LoVo (cell line): ENCODE data around the gene EML1.

ENCODE experiments used
- DNase-seq: peaks from one replicate; pipeline ENCODE4 v3.0.0-alpha.2; 2016; ENCODE audit warnings: low spot score

The EML1 gene

GRCh38 chr14:99968191-99968920, 175.1 kb downstream of the EML1 start:
- DNase-seq, result no peak

GRCh38 chr14:99968941-99969340, 175.7 kb downstream of the EML1 start:
- DNase-seq, result no peak

GRCh38 chr14:99969673-99970322, 176.6 kb downstream of the EML1 start:
- DNase-seq, result no peak

GRCh38 chr14:99971087-99971940, 178.1 kb downstream of the EML1 start:
- DNase-seq, result no peak

GRCh38 chr14:99971941-99972747, 178.9 kb downstream of the EML1 start:
- DNase-seq, result no peak

DNA sequence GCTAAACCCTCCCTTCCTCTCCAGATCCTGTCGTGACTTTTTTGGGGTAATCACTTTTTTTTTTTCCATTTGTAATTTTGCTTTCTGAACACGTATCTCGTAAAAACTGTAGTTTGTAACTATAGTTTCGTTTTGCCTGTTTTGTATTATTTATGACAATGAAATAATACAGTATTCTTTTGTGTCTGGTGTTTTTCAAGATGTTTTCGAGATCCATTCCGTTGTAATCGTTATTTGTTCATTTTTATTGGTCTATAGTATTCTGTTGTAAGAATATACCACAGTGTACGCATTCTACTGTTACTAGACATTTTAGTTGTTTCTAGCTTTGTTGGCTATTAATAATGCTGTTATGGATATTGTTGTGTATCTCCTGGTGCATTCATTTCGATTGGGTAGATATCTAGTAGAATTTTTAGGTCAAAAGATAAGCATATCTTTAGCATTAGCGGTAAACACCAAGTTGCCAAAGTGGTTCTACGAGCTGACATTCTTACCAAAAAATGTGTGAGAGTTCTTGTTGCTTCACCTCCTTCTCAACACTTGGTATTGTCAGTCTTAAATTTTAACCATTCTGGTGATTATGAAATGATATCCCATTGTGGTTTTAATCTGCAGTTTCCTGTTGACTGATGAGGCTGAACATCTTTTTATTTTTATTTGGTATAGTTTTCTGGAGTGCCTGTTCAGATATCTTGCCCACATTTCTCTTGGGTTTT, 179.7 kb downstream of the EML1 start:
- DNase-seq, result no peak

DNA sequence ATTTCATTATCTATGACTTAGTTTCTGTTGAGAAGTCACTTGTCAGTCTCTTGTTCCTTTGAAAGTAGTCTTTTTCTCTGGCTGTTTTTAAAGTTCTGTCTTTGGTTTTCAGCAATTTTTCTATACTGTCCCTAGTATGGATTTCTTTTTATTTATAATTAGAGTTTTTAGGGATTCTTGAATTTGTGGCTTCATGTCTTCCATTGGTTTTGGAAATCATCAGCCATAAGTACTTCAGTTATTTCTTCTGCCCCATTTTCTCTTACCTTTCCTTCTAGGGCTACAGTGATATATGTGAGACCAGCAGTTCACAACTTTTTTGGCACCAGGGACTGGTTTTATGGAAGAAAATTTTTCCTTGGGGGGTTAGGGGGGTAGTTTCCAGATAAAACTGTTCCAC, 182.0 kb downstream of the EML1 start:
- DNase-seq, result no peak

DNA sequence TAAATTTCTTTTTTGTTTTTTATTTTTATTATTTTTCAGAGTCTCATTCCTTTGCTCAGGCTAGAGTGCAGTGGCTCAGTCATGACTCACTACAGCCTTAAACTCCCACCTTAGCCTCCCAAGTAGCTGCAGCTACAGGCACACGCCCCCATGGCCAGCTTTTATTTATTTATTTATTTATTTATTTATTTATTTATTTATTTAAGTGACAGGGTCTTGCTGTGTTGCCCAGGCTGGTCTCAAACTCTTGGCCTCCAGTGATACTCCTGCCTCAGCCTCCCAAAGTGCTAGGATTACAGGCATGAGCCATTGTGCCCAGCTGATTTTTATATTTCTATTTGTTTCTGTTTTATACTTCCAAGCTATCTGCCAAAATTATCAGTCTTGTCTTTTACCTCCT, 182.8 kb downstream of the EML1 start:
- no peak for DNase-seq

- no peak for DNase-seq
These were observed 183.5 kb downstream of the EML1 start for GRCh38 chr14:99976681-99977080.

GRCh38 chr14:99980299-99980698, 187.1 kb downstream of the EML1 start:
- DNase-seq, result no peak

DNA sequence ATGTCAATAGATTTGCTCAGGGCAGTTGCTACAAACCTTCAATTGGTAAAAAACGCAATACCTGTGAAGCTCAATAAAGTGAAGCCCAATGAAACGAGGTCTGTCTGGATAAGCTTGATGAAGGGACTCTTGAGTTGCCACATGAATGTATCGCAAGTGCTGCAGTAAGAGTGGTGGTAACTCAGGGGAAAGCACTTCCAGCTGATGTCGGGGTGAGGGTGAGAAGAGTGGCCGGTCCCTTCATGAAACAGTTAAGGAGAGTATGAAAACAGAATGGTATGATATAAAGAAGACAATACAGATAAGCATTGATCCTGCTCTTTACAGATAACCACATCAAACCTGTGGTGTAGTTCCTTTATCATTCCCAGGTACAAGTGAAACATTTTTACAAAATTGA, 188.6 kb downstream of the EML1 start:
- no peak for DNase-seq

DNA sequence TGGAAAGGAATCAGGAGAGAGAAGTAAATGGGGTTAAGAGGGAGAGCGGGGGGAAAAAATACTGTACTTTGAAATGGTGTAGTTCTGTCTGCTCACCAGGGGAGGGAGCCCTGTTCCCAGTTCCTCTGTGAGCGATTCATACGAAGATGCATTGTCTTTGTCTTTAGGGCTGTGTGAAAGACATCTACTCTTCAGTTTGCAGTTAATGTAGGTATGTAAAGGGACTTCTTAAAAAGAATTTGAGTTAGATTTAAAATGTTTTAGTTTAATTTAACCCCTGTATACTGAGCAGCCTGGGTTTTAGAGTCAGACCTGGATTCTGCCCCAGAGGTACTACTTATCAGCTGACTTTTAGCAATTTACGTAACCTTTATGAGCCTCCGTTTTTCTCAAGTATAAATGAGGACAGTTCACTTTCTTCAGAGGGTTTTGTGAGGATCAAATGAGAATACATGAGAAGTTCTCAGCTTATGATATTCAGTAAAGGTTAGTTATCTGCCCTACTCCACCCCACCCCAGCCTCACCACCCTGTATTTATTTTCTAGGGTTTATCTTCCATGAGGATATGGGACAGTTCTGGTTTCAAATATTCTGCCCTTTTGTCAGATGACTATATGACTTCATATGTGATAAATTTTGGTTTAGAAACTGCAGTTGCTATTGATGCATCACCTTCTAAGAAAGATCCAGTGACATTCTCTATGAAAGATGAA, 189.5 kb downstream of the EML1 start:
- peak; percentile 72 for DNase-seq

DNA sequence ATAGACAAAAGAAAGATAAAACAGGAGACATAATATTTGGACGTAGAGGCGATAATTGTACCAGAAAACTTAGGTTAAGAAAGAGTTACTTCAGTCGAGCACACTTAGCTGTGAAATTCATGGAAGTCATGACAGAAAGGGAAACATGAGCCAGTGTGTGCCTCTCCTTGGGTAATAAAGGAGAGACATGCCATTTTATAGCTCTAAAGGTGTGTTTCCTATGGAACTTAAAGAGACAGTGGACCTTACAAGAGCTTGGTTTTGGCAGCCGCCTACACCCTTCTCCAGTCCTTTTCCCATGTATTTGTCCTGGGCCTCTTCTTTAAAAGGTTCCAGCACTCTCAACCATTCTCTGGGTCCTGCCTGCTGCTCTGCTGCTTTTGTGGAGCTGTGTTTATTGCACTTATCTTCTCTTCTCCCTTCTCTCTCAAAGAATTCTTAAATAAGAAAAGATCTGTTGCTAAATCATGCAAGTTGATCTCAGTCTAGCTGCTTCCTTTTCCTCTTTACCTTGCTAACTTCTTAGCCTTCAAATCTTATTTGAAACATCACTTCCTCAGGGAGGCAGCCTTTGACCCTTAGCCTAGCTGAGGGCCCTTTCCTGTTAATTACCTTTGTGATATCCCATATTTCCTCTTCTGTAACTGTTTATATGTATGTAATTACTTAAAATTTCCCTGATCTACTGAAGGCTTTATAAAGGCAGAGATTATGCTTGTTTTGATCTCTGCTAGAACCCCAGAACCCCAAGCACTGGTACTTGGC, 190.2 kb downstream of the EML1 start:
- no peak for DNase-seq

DNA sequence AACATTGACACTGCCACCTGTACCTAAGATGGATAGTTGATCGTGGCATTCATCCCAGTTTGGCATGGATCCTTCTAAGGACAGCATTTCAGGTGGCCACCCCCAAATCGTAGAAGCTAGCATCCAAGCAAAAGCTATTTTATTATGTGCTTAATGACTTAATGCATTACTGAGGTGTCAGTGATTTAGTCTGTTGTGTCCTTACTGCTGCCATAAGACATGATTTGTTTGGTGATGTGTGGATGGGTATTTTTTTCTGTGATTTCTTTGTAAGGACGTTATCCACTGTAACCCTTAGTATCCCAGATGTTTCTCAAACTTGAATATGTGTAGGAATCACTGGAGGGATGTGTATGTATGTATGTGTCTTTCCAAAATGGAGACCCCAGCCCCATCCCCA, 190.8 kb downstream of the EML1 start:
- DNase-seq, result no peak

DNA sequence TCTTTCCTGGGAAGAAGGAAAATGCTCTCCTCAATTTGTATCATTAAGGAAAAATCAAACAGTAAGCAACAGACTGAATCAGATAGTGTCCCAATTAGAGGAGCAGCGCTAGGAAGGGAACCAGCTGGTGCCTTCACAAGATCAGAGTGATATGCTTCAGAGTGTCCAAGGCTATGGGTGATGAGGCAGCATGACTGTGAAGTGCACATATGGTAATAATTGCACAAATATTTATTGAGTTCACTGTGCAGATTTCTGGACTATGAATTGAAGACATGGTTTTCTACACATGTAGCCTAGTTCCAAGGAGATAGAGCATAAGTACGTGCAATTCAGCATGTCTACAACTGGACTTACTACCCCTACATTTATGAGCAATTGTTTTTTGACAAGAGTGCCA, 193.2 kb downstream of the EML1 start:
- no peak for DNase-seq

GRCh38 chr14:99989032-99989431, 195.8 kb downstream of the EML1 start:
- DNase-seq, result no peak

GRCh38 chr14:99990268-99991170, 197.3 kb downstream of the EML1 start:
- DNase-seq, result no peak

- DNase-seq, result no peak
These were observed 198.1 kb downstream of the EML1 start for GRCh38 chr14:99991331-99991730.
